Measurements from ENCODE around the gene GID8.
A peak's percentile ranks its signal among the peaks of the same experiment; 100 is the strongest.

GID8 gene

GRCh38 chr20:62897666-62898065 lies 40.3 kb upstream of the GID8 start:
- peaks cover 43% of the 10 kb centered on the region for H3K36me3 Mint-ChIP-seq (ENCODE audit: low read depth)
- H3K4me1 Mint-ChIP-seq, result peaks cover 24% of the 10 kb centered on the region
- no peaks in the 10 kb centered on the region for H3K27me3 Mint-ChIP-seq (ENCODE audit: low read depth)
- no peak overlapping the region for H3K4me3 Mint-ChIP-seq
- no peak for TF ChIP-seq CTCF (IDR thresholded peaks at IDR 0.05; ENCODE audit: unreplicated experiment in 3 of 3)
- H3K9me3 Mint-ChIP-seq, result no peaks in the 10 kb centered on the region
- no peak overlapping the region for H3K27ac Mint-ChIP-seq

- no peak overlapping the region for H3K27ac Mint-ChIP-seq
- H3K36me3 Mint-ChIP-seq (ENCODE audit: low read depth), result peaks cover 42% of the 10 kb centered on the region
- no peak overlapping the region for H3K4me3 Mint-ChIP-seq
- H3K4me1 Mint-ChIP-seq, result peaks cover 24% of the 10 kb centered on the region
- no peaks in the 10 kb centered on the region for H3K27me3 Mint-ChIP-seq (ENCODE audit: low read depth)
- no peak for TF ChIP-seq CTCF (IDR thresholded peaks at IDR 0.05; ENCODE audit: unreplicated experiment in 3 of 3)
- no peaks in the 10 kb centered on the region for H3K9me3 Mint-ChIP-seq
Measured at GRCh38 chr20:62898093-62898964, 39.6 kb upstream of the GID8 start.

GRCh38 chr20:62898970-62899632 lies 38.8 kb upstream of the GID8 start:
- Mint-ChIP-seq H3K36me3 (ENCODE audit: low read depth) (peaks cover 44% of the 10 kb centered on the region), H3K27me3 (ENCODE audit: low read depth) (no peaks in the 10 kb centered on the region), H3K4me3 (no peak overlapping the region), H3K9me3 (no peaks in the 10 kb centered on the region), H3K4me1 (peaks cover 24% of the 10 kb centered on the region), H3K27ac (no peak overlapping the region)
- TF ChIP-seq CTCF (IDR thresholded peaks at IDR 0.05; ENCODE audit: unreplicated experiment in 3 of 3), result no peak

- H3K27me3 Mint-ChIP-seq (ENCODE audit: low read depth), result no peaks in the 10 kb centered on the region
- H3K4me1 Mint-ChIP-seq, result peaks cover 24% of the 10 kb centered on the region
- no peak overlapping the region for H3K27ac Mint-ChIP-seq
- TF ChIP-seq CTCF (IDR thresholded peaks at IDR 0.05; ENCODE audit: unreplicated experiment in 3 of 3), result no peak
- no peak overlapping the region for H3K4me3 Mint-ChIP-seq
- no peaks in the 10 kb centered on the region for H3K9me3 Mint-ChIP-seq
- H3K36me3 Mint-ChIP-seq (ENCODE audit: low read depth), result peaks cover 42% of the 10 kb centered on the region
Measured at GRCh38 chr20:62899633-62900051, 38.3 kb upstream of the GID8 start.

GRCh38 chr20:62900052-62900691 lies 37.8 kb upstream of the GID8 start:
- peak; percentile 77 to 87 (median 85) for TF ChIP-seq CTCF (IDR thresholded peaks at IDR 0.05; ENCODE audit: unreplicated experiment in 3 of 3)
- Mint-ChIP-seq H3K9me3 (no peaks in the 10 kb centered on the region), H3K4me1 (peaks cover 24% of the 10 kb centered on the region), H3K27ac (peak overlapping the region in 2 of 3 experiments; percentile 44 to 64), H3K27me3 (ENCODE audit: low read depth) (no peaks in the 10 kb centered on the region), H3K4me3 (peak overlapping the region in 1 of 3 experiments; percentile 61), H3K36me3 (ENCODE audit: low read depth) (peaks cover 42% of the 10 kb centered on the region)

All from nephron (organoid).